HEK293 (cell line): ENCODE data around the gene LRP1-AS.

ENCODE experiments used
- AEBP2 ChIP-seq: fragments of 450-650 bp; formaldehyde crosslinking; IDR thresholded peaks from 2 replicates; pipeline ENCODE4 v1.5.1; 2016; ENCODE audit warnings: missing biosample characterization, missing genetic modification characterization, borderline replicate concordance
- ATF2 ChIP-seq: fragments of 450-650 bp; formaldehyde crosslinking; IDR thresholded peaks from 2 replicates; pipeline ENCODE4 v1.5.1; 2016; ENCODE audit warnings: missing biosample characterization, missing genetic modification characterization, low read depth
- CTCF ChIP-seq: fragments of 450-650 bp; formaldehyde crosslinking; IDR thresholded peaks from 2 replicates; pipeline ENCODE4 v1.5.1; 2016; ENCODE audit warnings: missing biosample characterization, missing genetic modification characterization
- GLIS1 ChIP-seq: fragments of 450-650 bp; formaldehyde crosslinking; IDR thresholded peaks from 2 replicates; pipeline ENCODE4 v1.5.1; 2016; ENCODE audit warnings: missing biosample characterization, missing genetic modification characterization
- IKZF3 ChIP-seq: fragments of 450-650 bp; IDR thresholded peaks from 2 replicates; pipeline ENCODE4 v1.5.0; 2018; ENCODE audit warnings: missing biosample characterization, mild to moderate bottlenecking, missing genetic modification characterization, moderate library complexity
- MEIS1 ChIP-seq: sonication (generic); formaldehyde crosslinking; IDR thresholded peaks from 2 replicates; pipeline ENCODE4 v1.8.1; 2022; ENCODE audit warnings: missing genetic modification reagents, mild to moderate bottlenecking, borderline replicate concordance
- MYNN ChIP-seq: fragments of 450-650 bp; formaldehyde crosslinking; IDR thresholded peaks from 2 replicates; pipeline ENCODE4 v1.5.1; 2016; ENCODE audit warnings: missing biosample characterization, missing genetic modification characterization, borderline replicate concordance
- OVOL3 ChIP-seq: fragments of 450-650 bp; formaldehyde crosslinking; IDR thresholded peaks from 2 replicates; pipeline ENCODE4 v1.5.1; 2016; ENCODE audit warnings: missing biosample characterization, missing genetic modification characterization
- PRDM2 ChIP-seq: fragments of 450-650 bp; formaldehyde crosslinking; IDR thresholded peaks from 2 replicates; pipeline ENCODE4 v1.5.1; 2016; ENCODE audit warnings: missing biosample characterization, missing genetic modification characterization, borderline replicate concordance
- REPIN1 ChIP-seq: fragments of 450-650 bp; formaldehyde crosslinking; IDR thresholded peaks from 2 replicates; pipeline ENCODE4 v1.5.1; 2017; ENCODE audit warnings: missing biosample characterization, missing genetic modification characterization, low read depth
- SCRT2 ChIP-seq: fragments of 450-650 bp; formaldehyde crosslinking; IDR thresholded peaks from 2 replicates; pipeline ENCODE4 v1.5.1; 2016; ENCODE audit warnings: missing biosample characterization, missing genetic modification characterization
- ZBTB49 ChIP-seq: fragments of 450-650 bp; formaldehyde crosslinking; IDR thresholded peaks from 2 replicates; pipeline ENCODE4 v1.5.1; 2016; ENCODE audit warnings: missing biosample characterization, missing genetic modification characterization, low read depth
- ZNF133 ChIP-seq: fragments of 450-650 bp; formaldehyde crosslinking; IDR thresholded peaks from 2 replicates; pipeline ENCODE4 v1.5.1; 2016; ENCODE audit warnings: missing biosample characterization, missing genetic modification characterization
- ZNF174 ChIP-seq: fragments of 450-650 bp; formaldehyde crosslinking; IDR thresholded peaks from 2 replicates; pipeline ENCODE4 v1.5.0; 2017; ENCODE audit warnings: missing biosample characterization, mild to moderate bottlenecking, missing genetic modification characterization
- ZNF175 ChIP-seq: fragments of 450-650 bp; formaldehyde crosslinking; IDR thresholded peaks from 2 replicates; pipeline ENCODE4 v1.5.1; 2016; ENCODE audit warnings: missing biosample characterization, missing genetic modification characterization
- ZNF221 ChIP-seq: fragments of 450-650 bp; formaldehyde crosslinking; IDR thresholded peaks from 2 replicates; pipeline ENCODE4 v1.5.1; 2017; ENCODE audit warnings: missing biosample characterization, missing genetic modification characterization, borderline replicate concordance
- ZNF302 ChIP-seq: fragments of 450-650 bp; formaldehyde crosslinking; IDR thresholded peaks from 2 replicates; pipeline ENCODE4 v1.5.1; 2016; ENCODE audit warnings: missing biosample characterization, missing genetic modification characterization, low read depth
- ZNF324 ChIP-seq: fragments of 450-650 bp; formaldehyde crosslinking; IDR thresholded peaks from 2 replicates; pipeline ENCODE4 v1.5.1; 2016; ENCODE audit warnings: missing biosample characterization, missing genetic modification characterization
- ZNF416 ChIP-seq: fragments of 450-650 bp; formaldehyde crosslinking; IDR thresholded peaks from 2 replicates; pipeline ENCODE4 v1.5.1; 2016; ENCODE audit warnings: missing biosample characterization, missing genetic modification characterization
- ZNF513 ChIP-seq: fragments of 450-650 bp; IDR thresholded peaks from 2 replicates; pipeline ENCODE4 v1.5.1; 2018; ENCODE audit warnings: missing biosample characterization, missing genetic modification characterization
- ZNF530 ChIP-seq: fragments of 450-650 bp; formaldehyde crosslinking; IDR thresholded peaks from 2 replicates; pipeline ENCODE4 v1.5.1; 2016; ENCODE audit warnings: low read depth, missing biosample characterization, missing genetic modification characterization
- ZNF555 ChIP-seq: fragments of 450-650 bp; formaldehyde crosslinking; conservative IDR thresholded peaks from 2 replicates; pipeline ENCODE4 v1.5.1; 2017; ENCODE audit warnings: missing biosample characterization, mild to moderate bottlenecking, missing genetic modification characterization, inconsistent platforms
- ZNF558 ChIP-seq: fragments of 450-650 bp; formaldehyde crosslinking; IDR thresholded peaks from 2 replicates; pipeline ENCODE4 v1.5.1; 2016; ENCODE audit warnings: missing biosample characterization, missing genetic modification characterization
- ZNF701 ChIP-seq: fragments of 450-650 bp; formaldehyde crosslinking; IDR thresholded peaks from 2 replicates; pipeline ENCODE4 v1.5.1; 2016; ENCODE audit warnings: missing biosample characterization, missing genetic modification characterization
- ZNF777 ChIP-seq: fragments of 450-650 bp; formaldehyde crosslinking; IDR thresholded peaks from 2 replicates; pipeline ENCODE4 v1.5.1; 2017; ENCODE audit warnings: missing biosample characterization, missing genetic modification characterization, borderline replicate concordance

The LRP1-AS gene

GRCh38 chr12:57175428-57176138, 28.2 kb upstream of the LRP1-AS start (continued):
- no peak for TF ChIP-seq PRDM2 (tag by site-specific recombination)
- TF ChIP-seq ZNF555 (tag by site-specific recombination): no peak
- no peak for TF ChIP-seq ZNF416 (tag by site-specific recombination)
- TF ChIP-seq ZNF302 (tag by site-specific recombination): no peak
- 0 out of 2 replicates have a peak, but pooled peaks have one; percentile 15 for TF ChIP-seq GLIS1
- TF ChIP-seq CTCF (tag by site-specific recombination): peak; percentile 92
- no peak for TF ChIP-seq OVOL3
- no peak for TF ChIP-seq MYNN (tag by site-specific recombination)
- peak; percentile 86 for TF ChIP-seq SCRT2 (tag by site-specific recombination)
- no peak for TF ChIP-seq ZNF701 (tag by site-specific recombination)
- no peak for TF ChIP-seq MEIS1 (CRISPR knock-in tag)
- TF ChIP-seq IKZF3: no peak
- no peak for TF ChIP-seq ZNF558 (tag by site-specific recombination)
- TF ChIP-seq ZNF324 (tag by site-specific recombination): peak; percentile 75; the same call in 1 of the 2 replicates
- no peak for TF ChIP-seq ZNF221 (tag by site-specific recombination)
- TF ChIP-seq ZNF175 (tag by site-specific recombination): no peak
- TF ChIP-seq ZNF777 (tag by site-specific recombination): no peak
- no peak for TF ChIP-seq AEBP2 (tag by site-specific recombination)
- no peak for TF ChIP-seq ZBTB49 (tag by site-specific recombination)
- TF ChIP-seq ATF2 (tag by site-specific recombination): no peak
- TF ChIP-seq REPIN1 (tag by site-specific recombination): no peak
- no peak for TF ChIP-seq ZNF513 (tag by site-specific recombination)
- TF ChIP-seq ZNF133 (tag by site-specific recombination): no peak
- TF ChIP-seq ZNF174 (tag by site-specific recombination): no peak
- no peak for TF ChIP-seq ZNF530 (tag by site-specific recombination)
